ENCODE results near the gene EML2. TPM values are rescaled to one million over a fixed set of nuclear protein-coding genes. Genes with fewer than 3 reads are reported as not detected.

EML2 gene
- total and polyA plus RNA-seq, 2 of the 4 experiments (the other 2 are of a cell fraction), result 11.8 to 25.3 TPM

- H3K18ac ChIP-seq (ENCODE audit: low read depth, low read length), result no peak overlapping the region
- peak overlapping the region; percentile 70 for H3K4ac ChIP-seq (ENCODE audit: low read depth, low read length)
- DNase-seq (peak; percentile 69), ATAC-seq (ENCODE audit: low read depth) (peak; percentile 95)
- H4K20me1 ChIP-seq (ENCODE audit: insufficient read depth, low read length), result no peaks in the 10 kb centered on the region
- no peak overlapping the region for H2BK5ac ChIP-seq (ENCODE audit: low read depth, low read length, poor library complexity, severe bottlenecking)
- no peak overlapping the region for H2BK120ac ChIP-seq (ENCODE audit: low read depth, low read length)
- no peak overlapping the region for H2AK9ac ChIP-seq (replicated peaks; ENCODE audit: low read depth, low read length, poor library complexity)
- dilution Hi-C loops (cut with HindIII; ENCODE audit: low sequenced_read_pairs, unreplicated experiment) (no loop called here), in situ Hi-C loops (cut with MboI; ENCODE audit: low sequenced_read_pairs) (no loop called here), intact Hi-C loops (cut with micrococcal nuclease) (loop anchor here (1.0 kb wide), 1 partner anchor 74 kb away; no protein-coding TSS in a partner anchor)
- peak overlapping the region in 1 of 2 experiments; percentile 96; a peak in 2 of 4 replicates for H4K8ac ChIP-seq (ENCODE audit: low read depth in 2 of 2, low read length in 2 of 2)
- 0 out of 2 replicates have a peak overlapping the region, but pooled peaks have one; percentile 66 for H3K14ac ChIP-seq (replicated peaks; ENCODE audit: low read depth, low read length)
- H3K4me2 ChIP-seq (ENCODE audit: low read depth, low read length), result peak overlapping the region; percentile 86
- no TSS peak for BruUV-seq (replicated peaks)
- no peak overlapping the region for H3K56ac ChIP-seq (ENCODE audit: extremely low read depth, insufficient read depth, low read length)
- H4K91ac ChIP-seq (ENCODE audit: insufficient read depth, low read depth, low read length), result no peak overlapping the region
- peaks cover 6% of the 10 kb centered on the region; the same call in 1 of the 2 replicates for H3K4me1 ChIP-seq (ENCODE audit: control insufficient read depth, insufficient read depth, low read length)
- no peak overlapping the region for H2BK20ac ChIP-seq (ENCODE audit: low read depth, low read length)
- H3K9me1 ChIP-seq (ENCODE audit: insufficient read depth, low read length), result no peaks in the 10 kb centered on the region
- CTCF ChIA-PET, result interaction anchor here (1.3 to 1.4 kb wide), 2 partner anchors 8 to 11 kb away, joined by 3 to 4 read pairs; partner anchors contain the start of gene QPCTL
- H2BK15ac ChIP-seq (ENCODE audit: low read depth, low read length), result no peak overlapping the region
- TF ChIP-seq MAZ (IDR thresholded peaks at IDR 0.05; ENCODE audit: borderline replicate concordance, low read depth, low read length) (peak; percentile 35; the same call in 1 of the 2 replicates), FOS (IDR thresholded peaks at IDR 0.05; ENCODE audit: low read depth, low read length) (no peak), CTCF (conservative IDR thresholded peaks at IDR 0.05; ENCODE audit: low read depth, low read length) (peak; percentile 91), CHD1 (IDR thresholded peaks at IDR 0.05; ENCODE audit: low read depth, low read length) (no peak), RAD21 (IDR thresholded peaks at IDR 0.05; ENCODE audit: low read length) (peak; percentile 75), RCOR1 (IDR thresholded peaks at IDR 0.05; ENCODE audit: insufficient replicate concordance, low read length) (peak; percentile 50), SMC3 (IDR thresholded peaks at IDR 0.05; ENCODE audit: low read depth, low read length) (peak; percentile 74)
- H3K79me1 ChIP-seq (ENCODE audit: low read depth in 1 of 2, low read length in 2 of 2), result peaks cover 0 to 3% of the 10 kb centered on the region in 2 experiments; a peak in 1 of 4 replicates
- H2AK5ac ChIP-seq (ENCODE audit: low read depth, low read length), result no peak overlapping the region
- POLR2A ChIA-PET (ENCODE audit: unreplicated experiment), result interaction anchor here (0.6 kb wide), 1 partner anchor 46 kb away, joined by 3 read pairs; no protein-coding TSS in a partner anchor
- H3K9me3 ChIP-seq (ENCODE audit: control insufficient read depth, insufficient read depth, low read length), result no peaks in the 10 kb centered on the region
- no peak overlapping the region for H3K23ac ChIP-seq (ENCODE audit: low read depth, low read length)
- H3K27me3 ChIP-seq (ENCODE audit: control insufficient read depth, insufficient read depth, low read length), result peaks cover 11% of the 10 kb centered on the region
- peak overlapping the region; percentile 48 for H3K9ac ChIP-seq (ENCODE audit: low read depth, low read length)
- peaks cover 20% of the 10 kb centered on the region for H3K36me3 ChIP-seq (ENCODE audit: control insufficient read depth, insufficient read depth, low read length)
- no peak overlapping the region for H3K27ac ChIP-seq (ENCODE audit: insufficient read depth, low read length)
- WGBS, 2 experiments (ENCODE audit: extremely low coverage in 2 of 2, insufficient read length in 1 of 2), result 1% methylated on average over 40 of the region's 51 CpGs; no CpG with 5 or more reads in 1 of the 2 experiments
- no peak overlapping the region for H4K5ac ChIP-seq (ENCODE audit: low read depth, low read length)
- H3K4me3 ChIP-seq (ENCODE audit: insufficient read depth, low read depth, low read length), result peak overlapping the region; percentile 37
- peak overlapping the region; percentile 95 for H2AFZ ChIP-seq (replicated peaks; ENCODE audit: low read length, poor library complexity)
These were observed 42.3 kb upstream of the EML2 start for GRCh38 chr19:45681391-45682015.
